HepG2 (cell line): ENCODE measurements around the gene SLC19A1. TPM values are rescaled to one million over a fixed set of nuclear protein-coding genes. Genes with fewer than 3 reads are reported as not detected.

ENCODE experiments used
- AHR ChIP-seq: IDR thresholded peaks from 2 replicates; pipeline ENCODE4 v1.6.1; 2018; ENCODE audit warnings: missing genetic modification reagents, missing compliant biosample characterization
- GABPA ChIP-seq, 2 experiments: IDR thresholded peaks; 2 replicates each; pipeline ENCODE4 v1.6.1; 2011 to 2016; ENCODE audit warnings: low read depth in 2 of 2, low read length in 1 of 2, missing biosample characterization in 1 of 2, missing genetic modification characterization in 1 of 2
- KDM4B ChIP-seq: sonication (generic); formaldehyde crosslinking; IDR thresholded peaks from 2 replicates; pipeline ENCODE4 v1.4.0; 2020; ENCODE audit warnings: missing genetic modification reagents
- MYC ChIP-seq: sonication (generic); formaldehyde crosslinking; IDR thresholded peaks from 2 replicates; pipeline ENCODE4 v1.9.0; 2021; ENCODE audit warnings: missing genetic modification reagents, borderline replicate concordance
- NFYB ChIP-seq: sonication (generic); formaldehyde crosslinking; IDR thresholded peaks from 2 replicates; pipeline ENCODE4 v1.4.0; 2020; ENCODE audit warnings: missing genetic modification reagents
- PREB ChIP-seq: sonication (generic); formaldehyde crosslinking; IDR thresholded peaks from 2 replicates; pipeline ENCODE4 v1.4.0; 2020; ENCODE audit warnings: missing genetic modification reagents
- SALL1 ChIP-seq: sonication (generic); formaldehyde crosslinking; IDR thresholded peaks from 2 replicates; pipeline ENCODE4 v1.8.0; 2022; ENCODE audit warnings: mild to moderate bottlenecking, missing genetic modification reagents
- SMC3 ChIP-seq: IDR thresholded peaks from 2 replicates; pipeline ENCODE4 v1.6.1; 2011; ENCODE audit warnings: low read length, improper control_type of control experiment
- TFDP1 ChIP-seq: IDR thresholded peaks from 2 replicates; pipeline ENCODE4 v1.6.1; 2016; ENCODE audit warnings: missing compliant biosample characterization, missing genetic modification reagents, borderline replicate concordance
- ZBTB10 ChIP-seq: sonication (generic); formaldehyde crosslinking; IDR thresholded peaks from 2 replicates; pipeline ENCODE4 v1.4.0; 2020; ENCODE audit warnings: missing genetic modification reagents, borderline replicate concordance
- ZBTB33 ChIP-seq: sonication (generic); formaldehyde crosslinking; IDR thresholded peaks from 2 replicates; pipeline ENCODE4 v1.4.0; 2020; ENCODE audit warnings: missing genetic modification reagents
- ZMYM3 ChIP-seq: sonication (generic); formaldehyde crosslinking; IDR thresholded peaks from 2 replicates; pipeline ENCODE4 v1.5.1; 2020; ENCODE audit warnings: mild to moderate bottlenecking, missing genetic modification reagents
- ZNF367 ChIP-seq: sonication (generic); formaldehyde crosslinking; IDR thresholded peaks from 2 replicates; pipeline ENCODE4 v1.4.0; 2020; ENCODE audit warnings: missing genetic modification reagents, borderline replicate concordance
- ZNF563 ChIP-seq: sonication (generic); formaldehyde crosslinking; IDR thresholded peaks from 2 replicates; pipeline ENCODE4 v1.8.0; 2022; ENCODE audit warnings: mild to moderate bottlenecking, moderate library complexity, missing genetic modification reagents
- ZNF574 ChIP-seq: sonication (generic); formaldehyde crosslinking; IDR thresholded peaks from 2 replicates; pipeline ENCODE4 v1.4.0; 2020; ENCODE audit warnings: missing genetic modification reagents
- ZNF768 ChIP-seq: sonication (generic); formaldehyde crosslinking; IDR thresholded peaks from 2 replicates; pipeline ENCODE4 v1.4.0; 2020; ENCODE audit warnings: missing genetic modification reagents
- ZNF782 ChIP-seq: sonication (generic); formaldehyde crosslinking; IDR thresholded peaks from 2 replicates; pipeline ENCODE4 v1.4.0; 2020; ENCODE audit warnings: missing genetic modification reagents, mild to moderate bottlenecking, borderline replicate concordance
- ZZZ3 ChIP-seq: sonication (generic); formaldehyde crosslinking; IDR thresholded peaks from 2 replicates; pipeline ENCODE4 v1.4.0; 2020; ENCODE audit warnings: missing genetic modification reagents, mild to moderate bottlenecking, borderline replicate concordance
- polyA plus RNA-seq, 8 experiments: library from polyadenylated mRNA; depleted of rRNA in 3 of 8; stranded (reverse) in 7 of 8; unstranded in 1 of 8; fragments of >200 nt; fragmentation: Illumina TruSeq in 4 of 8; extraction: Trizol in 4 of 8; gene quantifications; 2 replicates each; pipeline versions ENCODE4 v1.2.1 to v1.2.3, GENCODE V29; 2011 to 2016; ENCODE audit warnings: low read depth in 4 of 8, missing spikeins in 1 of 8, mixed read lengths in 1 of 8; ENCODE audit not compliant: insufficient read depth in 1 of 8
- total RNA-seq, 5 experiments: library from RNA; depleted of rRNA; stranded (reverse); fragments of >200 nt; fragmentation: Illumina TruSeq; extraction: Trizol; gene quantifications; 2 replicates each; pipeline ENCODE4 v1.2.3, GENCODE V29; 2016; ENCODE audit warnings: low read depth in 1 of 5

SLC19A1 gene
- total and polyA plus RNA-seq, 2 of the 13 experiments (the other 11 are each of a cell fraction or from before 2014, with no cell fraction given): 21.8 to 23.0 TPM

GRCh38 chr21:45555557-45556301, 13.5 kb upstream of the SLC19A1 start (continued):
- TF ChIP-seq AHR (CRISPR knock-in tag) (peak; percentile 90; the same call in 1 of the 2 replicates), ZNF367 (CRISPR knock-in tag) (no peak), SMC3 (peak; percentile 55; the same call in 1 of the 2 replicates), MYC (peak; percentile 97), KDM4B (no peak), SALL1 (peak; percentile 87), ZNF574 (CRISPR knock-in tag) (peak; percentile 61), GABPA (IDR thresholded peaks at IDR 0.05; ENCODE audit: low read depth, low read length) (no peak), GABPA (CRISPR knock-in tag; IDR thresholded peaks at IDR 0.05; ENCODE audit: low read depth) (peak; percentile 60), ZNF768 (peak; percentile 45; the same call in 1 of the 2 replicates), ZBTB33 (CRISPR knock-in tag) (0 out of 2 replicates have a peak, but pooled peaks have one; percentile 32), ZNF563 (CRISPR knock-in tag) (peak; percentile 95), PREB (CRISPR knock-in tag) (no peak), NFYB (CRISPR knock-in tag) (no peak), ZBTB10 (CRISPR knock-in tag) (no peak), TFDP1 (CRISPR knock-in tag) (peak; percentile 82), ZZZ3 (peak; percentile 88; the same call in 1 of the 2 replicates), ZNF782 (CRISPR knock-in tag) (peak; percentile 40; the same call in 1 of the 2 replicates), ZMYM3 (CRISPR knock-in tag) (0 out of 2 replicates have a peak, but pooled peaks have one; percentile 10)
